Endothelial cell of umbilical vein (primary cell): ENCODE measurements around the gene B9D1. TPM values are rescaled to one million over a fixed set of nuclear protein-coding genes. Genes with fewer than 3 reads are reported as not detected.

Experiments
- BruUV-seq: library from RNA; stranded (reverse); fragments of 400-500 nt; replicated peaks from 2 replicates; lab custom pipeline; 2021; lab: Mats Ljungman, UMichigan
- CTCF ChIA-PET: fragments of 300-600, 350-600 bp; sonication (Branson Sonifier 250); formaldehyde crosslinking; loops from one replicate; lab custom pipeline; 2021; ENCODE audit warnings: antibody characterized with exemption, inconsistent platforms; lab: Charles Lee
- POLR2A ChIA-PET: fragments of 300-600, 350-600 bp; sonication (Branson Sonifier 250); formaldehyde crosslinking; loops from one replicate; lab custom pipeline; 2021; ENCODE audit warnings: antibody characterized with exemption, inconsistent platforms; lab: Charles Lee
- DNase-seq: peaks from one replicate; pipeline ENCODE4 v3.0.0-alpha.2; 2011; ENCODE audit warnings: low read depth, low spot score
- FAIRE-seq: peaks from 2 replicates; lab custom pipeline; 2011; peaks lifted over from hg19 to GRCh38; lab: Jason Lieb, UNC
- H2AFZ ChIP-seq: 2 replicates; pipeline ENCODE4 v1.6.0; 2012; ENCODE audit warnings: low read depth, low read length, control low read depth, inconsistent platforms
- H3K27ac ChIP-seq: 2 replicates; pipeline ENCODE4 v1.5.1; 2011; ENCODE audit warnings: low read depth, mild to moderate bottlenecking, control low read depth, low read length, moderate library complexity; ENCODE audit not compliant: insufficient read depth
- H3K27me3 ChIP-seq, 2 experiments: 2 replicates each; pipeline versions ENCODE4 v1.6.0 to v1.6.1; 2011; ENCODE audit warnings: low read length in 2 of 2, mixed read lengths in 1 of 2; ENCODE audit not compliant: control insufficient read depth in 2 of 2, insufficient read depth in 2 of 2
- H3K36me3 ChIP-seq, 2 experiments: 2 replicates in 1 of 2; 3 replicates in 1 of 2; pipeline ENCODE4 v1.5.1; 2011; ENCODE audit warnings: low read length in 2 of 2, mild to moderate bottlenecking in 1 of 2, moderate library complexity in 1 of 2; ENCODE audit not compliant: control insufficient read depth in 2 of 2, insufficient read depth in 2 of 2; ENCODE audit errors: extremely low read depth in 1 of 2
- H3K4me1 ChIP-seq: 3 replicates; pipeline ENCODE4 v1.5.1; 2011; ENCODE audit warnings: mild to moderate bottlenecking, low read length; ENCODE audit not compliant: control insufficient read depth, insufficient read depth; ENCODE audit errors: extremely low read depth
- H3K4me2 ChIP-seq: 2 replicates; pipeline ENCODE4 v1.6.1; 2011; ENCODE audit warnings: low read length, control low read depth, mixed read lengths; ENCODE audit not compliant: insufficient read depth
- H3K4me3 ChIP-seq, 3 experiments: fragments of 200-600 bp in 1 of 3; sonication (generic), shearing (Covaris generic) in 1 of 3; replicated peaks in 1 of 3; 2 replicates each; pipeline ENCODE4 v1.5.1; 2011 to 2016; ENCODE audit warnings: control low read depth in 3 of 3, low read length in 3 of 3, mild to moderate bottlenecking in 2 of 3, inconsistent platforms in 1 of 3, low read depth in 1 of 3, moderate library complexity in 1 of 3; ENCODE audit not compliant: insufficient read depth in 1 of 3
- H3K79me2 ChIP-seq: 2 replicates; pipeline ENCODE4 v1.6.0; 2012; ENCODE audit warnings: low read length, inconsistent platforms; ENCODE audit not compliant: control insufficient read depth, insufficient read depth
- H3K9ac ChIP-seq: replicated peaks from 2 replicates; pipeline ENCODE3; 2011; ENCODE audit warnings: low read length, control low read depth; ENCODE audit not compliant: insufficient read depth; ENCODE audit errors: extremely low read depth
- H3K9me1 ChIP-seq: replicated peaks from 3 replicates; pipeline ENCODE4 v1.6.0; 2011; ENCODE audit warnings: mild to moderate bottlenecking, low read length; ENCODE audit not compliant: control insufficient read depth, insufficient read depth; ENCODE audit errors: extremely low read depth
- H3K9me3 ChIP-seq: replicated peaks from 2 replicates; pipeline ENCODE4 v1.5.1; 2012; ENCODE audit warnings: low read length, inconsistent platforms; ENCODE audit not compliant: control insufficient read depth, insufficient read depth
- H4K20me1 ChIP-seq: replicated peaks from 2 replicates; pipeline ENCODE3; 2011; ENCODE audit warnings: mild to moderate bottlenecking, low read length; ENCODE audit not compliant: control insufficient read depth, insufficient read depth; ENCODE audit errors: extremely low read depth
- CTCF ChIP-seq, 2 donors: IDR thresholded peaks; 1 replicate in 1 of 2; 2 replicates in 1 of 2; pipeline ENCODE4 v1.5.1; 2011; ENCODE audit warnings: low read length in 2 of 2, mild to moderate bottlenecking in 2 of 2, moderate library complexity in 2 of 2, control low read depth in 1 of 2, inconsistent platforms in 1 of 2, low read depth in 1 of 2; ENCODE audit not compliant: insufficient read depth in 1 of 2; ENCODE audit errors: extremely low read depth in 1 of 2
- EZH2 ChIP-seq: IDR thresholded peaks from 2 replicates; pipeline ENCODE4 v1.6.1; 2012; ENCODE audit warnings: borderline replicate concordance, low read depth, mild to moderate bottlenecking, moderate library complexity, low read length, inconsistent platforms; ENCODE audit not compliant: severe bottlenecking
- FOS ChIP-seq: IDR thresholded peaks from 2 replicates; pipeline ENCODE4 v1.6.1; 2011; ENCODE audit warnings: mild to moderate bottlenecking, low read length, moderate library complexity, borderline replicate concordance; ENCODE audit not compliant: insufficient read depth
- GATA2 ChIP-seq: IDR thresholded peaks from 2 replicates; pipeline ENCODE4 v1.7.0; 2011; ENCODE audit warnings: low read depth, mild to moderate bottlenecking, moderate library complexity, mixed read lengths, low read length; ENCODE audit not compliant: insufficient read length, insufficient read depth
- JUN ChIP-seq: IDR thresholded peaks from 2 replicates; pipeline ENCODE4 v1.6.1; 2011; ENCODE audit warnings: borderline replicate concordance, low read depth; ENCODE audit not compliant: insufficient read length, insufficient read depth
- MYC ChIP-seq: IDR thresholded peaks from one replicate; pipeline ENCODE4 v1.6.1; 2011; ENCODE audit warnings: mild to moderate bottlenecking, low read depth, low read length
- POLR2A ChIP-seq: IDR thresholded peaks from 2 replicates; pipeline ENCODE4 v1.6.1; 2012; ENCODE audit warnings: low read depth, mild to moderate bottlenecking, control low read depth, low read length
- POLR2AphosphoS5 ChIP-seq: IDR thresholded peaks from 2 replicates; pipeline ENCODE4 v1.6.1; 2012; ENCODE audit warnings: low read depth, mild to moderate bottlenecking, control low read depth, low read length, moderate library complexity; ENCODE audit not compliant: insufficient read depth
- dilution Hi-C: fragments of 300-500 bp; cut with MboI; formaldehyde crosslinking; loops from one replicate; pipeline ENCODE4 v1.15.0; 2019; ENCODE audit warnings: low sequenced_read_pairs; ENCODE audit not compliant: extremely low pct_ligation_motif_present
- intact Hi-C: fragments of 100-400 bp; cut with micrococcal nuclease; formaldehyde crosslinking; loops from one replicate; pipeline ENCODE4 v1.10.0; 2022
- polyA plus RNA-seq, 4 experiments: library from polyadenylated mRNA; depleted of rRNA in 3 of 4; stranded (reverse) in 3 of 4; unstranded in 1 of 4; fragments of >200 nt; gene quantifications; 2 replicates each; pipeline versions ENCODE4 v1.2.1 to v1.2.3, GENCODE V29; 2011 to 2012; ENCODE audit warnings: missing spikeins in 1 of 4
- total RNA-seq: library from RNA; stranded (reverse); gene quantifications from 2 replicates; pipeline ENCODE4 v1.2.3, GENCODE V29; 2021
- TF ChIP-seq, protein P1 (sequence below): IDR thresholded peaks from 2 replicates; pipeline ENCODE4 v1.6.1; 2011; ENCODE audit not compliant: insufficient read depth, insufficient read length

Gene B9D1
- total and polyA plus RNA-seq, 2 donors (not counting 3 experiments of a cell fraction or from before 2014, with no cell fraction given), result 20.5 to 55.8 TPM

- no peak overlapping the region for H3K4me3 ChIP-seq
- POLR2A ChIA-PET, result no interaction called here
- no peaks in the 10 kb centered on the region for H3K9me3 ChIP-seq
- DNase-seq, result no peak
- no peaks in the 10 kb centered on the region for H3K79me2 ChIP-seq
- TF ChIP-seq EZH2, result no peak
- TF ChIP-seq MYC, result no peak
- no peak for TF ChIP-seq POLR2A
- TF ChIP-seq CTCF (IDR thresholded peaks at IDR 0.05; ENCODE audit: extremely low read depth in 1 of 2, insufficient read depth in 1 of 2, low read depth in 1 of 2, low read length in 2 of 2), result no peak
- TF ChIP-seq, protein P1, sequence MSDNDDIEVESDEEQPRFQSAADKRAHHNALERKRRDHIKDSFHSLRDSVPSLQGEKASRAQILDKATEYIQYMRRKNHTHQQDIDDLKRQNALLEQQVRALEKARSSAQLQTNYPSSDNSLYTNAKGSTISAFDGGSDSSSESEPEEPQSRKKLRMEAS, result no peak
- TF ChIP-seq FOS, result no peak
- TF ChIP-seq POLR2AphosphoS5, result no peak
- TF ChIP-seq GATA2, result no peak
- no peak for TF ChIP-seq JUN
- H2AFZ ChIP-seq, result no peak overlapping the region
- peaks cover 0 to 10% of the 10 kb centered on the region in 2 experiments for H3K36me3 ChIP-seq
- no peaks in the 10 kb centered on the region for H3K9me1 ChIP-seq
- no peak overlapping the region for H3K27ac ChIP-seq
- CTCF ChIA-PET, result interaction anchor here (1.0 kb wide), 2 partner anchors 10 to 29 kb away, joined by 3 read pairs; no protein-coding TSS in a partner anchor
- no peaks in the 10 kb centered on the region for H3K4me1 ChIP-seq
- H3K4me2 ChIP-seq, result no peak overlapping the region
- no peaks in the 10 kb centered on the region for H3K27me3 ChIP-seq
- H4K20me1 ChIP-seq, result no peaks in the 10 kb centered on the region
- BruUV-seq, result no TSS peak
- no peak overlapping the region for H3K9ac ChIP-seq
- intact Hi-C loops (no loop called here), dilution Hi-C loops (no loop called here)
- FAIRE-seq, result no peak
Observed at GRCh38 chr17:19331543-19332245, 30.8 kb downstream of the B9D1 start.
